Keratinocyte (primary cell): Measurements from ENCODE around the gene MPP1. TPM values are rescaled to one million over a fixed set of nuclear protein-coding genes. Genes with fewer than 3 reads are reported as not detected.

Source experiments
- DNase-seq: peaks from one replicate; pipeline ENCODE4 v3.0.0-alpha.2; 2011; ENCODE audit warnings: low read depth, missing footprints, low spot score
- FAIRE-seq: peaks from 2 replicates; lab custom pipeline; 2011; peaks lifted over from hg19 to GRCh38; lab: Jason Lieb, UNC
- H2AFZ ChIP-seq: 2 replicates; pipeline ENCODE4 v1.6.0; 2012; ENCODE audit warnings: low read length, control low read depth, inconsistent platforms; ENCODE audit not compliant: control insufficient read depth
- H3K27ac ChIP-seq: 2 replicates; pipeline ENCODE4 v1.5.1; 2011; ENCODE audit warnings: low read length; ENCODE audit not compliant: control insufficient read depth, insufficient read depth
- H3K27me3 ChIP-seq: 3 replicates; pipeline ENCODE4 v1.6.0; 2011; ENCODE audit warnings: low read length; ENCODE audit not compliant: control insufficient read depth, insufficient read depth; ENCODE audit errors: extremely low read depth
- H3K36me3 ChIP-seq, 2 experiments: 2 replicates in 1 of 2; 3 replicates in 1 of 2; pipeline ENCODE4 v1.5.1; 2011; ENCODE audit warnings: low read length in 2 of 2, mild to moderate bottlenecking in 1 of 2; ENCODE audit not compliant: control insufficient read depth in 2 of 2, insufficient read depth in 2 of 2; ENCODE audit errors: extremely low read depth in 1 of 2
- H3K4me1 ChIP-seq: 3 replicates; pipeline ENCODE4 v1.5.1; 2011; ENCODE audit warnings: low read length; ENCODE audit not compliant: control insufficient read depth, insufficient read depth; ENCODE audit errors: extremely low read depth
- H3K4me2 ChIP-seq: 3 replicates; pipeline ENCODE4 v1.6.0; 2011; ENCODE audit warnings: low read depth, low read length; ENCODE audit not compliant: control insufficient read depth, insufficient read depth; ENCODE audit errors: extremely low read depth
- H3K4me3 ChIP-seq, 3 experiments: fragments of 200-600 bp in 1 of 3; sonication (generic) in 1 of 3; 2 replicates in 2 of 3; 3 replicates in 1 of 3; pipeline ENCODE4 v1.5.1; 2011 to 2016; ENCODE audit warnings: low read length in 3 of 3, mild to moderate bottlenecking in 3 of 3, control low read depth in 2 of 3, inconsistent platforms in 1 of 3, low read depth in 1 of 3, mixed read lengths in 1 of 3, mixed run types in 1 of 3, moderate library complexity in 1 of 3; ENCODE audit not compliant: control insufficient read depth in 2 of 3, insufficient read depth in 2 of 3; ENCODE audit errors: extremely low read depth in 1 of 3
- H3K79me2 ChIP-seq: 2 replicates; pipeline ENCODE4 v1.6.0; 2012; ENCODE audit warnings: low read length; ENCODE audit not compliant: control insufficient read depth, insufficient read depth
- H3K9ac ChIP-seq: 3 replicates; pipeline ENCODE4 v1.6.0; 2011; ENCODE audit warnings: low read length; ENCODE audit not compliant: control insufficient read depth, insufficient read depth; ENCODE audit errors: extremely low read depth
- H3K9me1 ChIP-seq: 3 replicates; pipeline ENCODE4 v1.6.0; 2011; ENCODE audit warnings: low read length; ENCODE audit not compliant: control insufficient read depth, insufficient read depth; ENCODE audit errors: extremely low read depth
- H3K9me3 ChIP-seq: 2 replicates; pipeline ENCODE4 v1.5.1; 2012; ENCODE audit warnings: low read depth, low read length; ENCODE audit not compliant: control insufficient read depth
- H4K20me1 ChIP-seq: 3 replicates; pipeline ENCODE4 v1.6.0; 2011; ENCODE audit warnings: low read length; ENCODE audit not compliant: control insufficient read depth, insufficient read depth; ENCODE audit errors: extremely low read depth
- CTCF ChIP-seq, 3 experiments: IDR thresholded peaks in 1 of 3; conservative IDR thresholded peaks in 1 of 3; optimal IDR thresholded peaks in 1 of 3; 2 replicates in 2 of 3; 3 replicates in 1 of 3; pipeline versions ENCODE3 to v1.5.1; 2011; ENCODE audit warnings: low read length in 3 of 3, mild to moderate bottlenecking in 3 of 3, moderate library complexity in 2 of 3, control low read depth in 1 of 3, inconsistent platforms in 1 of 3; ENCODE audit not compliant: insufficient read depth in 2 of 3; ENCODE audit errors: extremely low read depth in 1 of 3
- EZH2 ChIP-seq: IDR thresholded peaks from one replicate; pipeline ENCODE4 v1.6.1; 2012; ENCODE audit warnings: inconsistent platforms, mild to moderate bottlenecking, low read length, moderate library complexity
- dilution Hi-C: fragments of 300-500 bp; cut with MboI; formaldehyde crosslinking; loops from one replicate; pipeline ENCODE4 v1.7.0; 2020; ENCODE audit warnings: low sequenced_read_pairs; ENCODE audit not compliant: extremely low pct_ligation_motif_present
- polyA plus RNA-seq, 5 experiments: library from polyadenylated mRNA; depleted of rRNA in 3 of 5; stranded (reverse) in 3 of 5; stranded (forward) in 1 of 5; unstranded in 1 of 5; fragments of >200 nt; gene quantifications; 1 replicate in 1 of 5; 2 replicates in 3 of 5; 3 replicates in 1 of 5; pipeline versions ENCODE4 v1.2.1 to v1.2.3, GENCODE V29; 2011 to 2012; ENCODE audit warnings: missing spikeins in 2 of 5, low read depth in 1 of 5, low replicate concordance in 1 of 5

The MPP1 gene
- polyA plus RNA-seq, 1 donor (not counting 4 experiments of a cell fraction or from before 2014, with no cell fraction given) = 4.9 TPM

GRCh38 chrX:154791467-154791866 is 13.8 kb downstream of the MPP1 start:
- no peaks in the 10 kb centered on the region for H3K4me1 ChIP-seq
- FAIRE-seq (no peak), DNase-seq (no peak)
- dilution Hi-C loops = no loop called here
- H3K4me2 ChIP-seq = no peak overlapping the region
- H3K9ac ChIP-seq = no peak overlapping the region
- no peaks in the 10 kb centered on the region for H3K36me3 ChIP-seq
- H3K27ac ChIP-seq = no peak overlapping the region
- no peak overlapping the region for H3K4me3 ChIP-seq
- H3K9me3 ChIP-seq = no peaks in the 10 kb centered on the region
- H3K27me3 ChIP-seq = no peaks in the 10 kb centered on the region
- H2AFZ ChIP-seq = no peak overlapping the region
- no peaks in the 10 kb centered on the region for H3K9me1 ChIP-seq
- H4K20me1 ChIP-seq = no peaks in the 10 kb centered on the region
- TF ChIP-seq EZH2 (no peak), CTCF (optimal IDR thresholded peaks at IDR 0.05 in 1 of 3, IDR thresholded peaks at IDR 0.05 in 1 of 3, conservative IDR thresholded peaks at IDR 0.05 in 1 of 3; ENCODE audit: extremely low read depth in 1 of 3, insufficient read depth in 2 of 3, low read length in 3 of 3) (no peak)
- H3K79me2 ChIP-seq = no peaks in the 10 kb centered on the region

- H3K4me3 ChIP-seq = no peak overlapping the region
- H3K4me1 ChIP-seq = no peaks in the 10 kb centered on the region
- H3K36me3 ChIP-seq = no peaks in the 10 kb centered on the region
- no peak overlapping the region for H3K9ac ChIP-seq
- H3K9me1 ChIP-seq = no peaks in the 10 kb centered on the region
- H3K4me2 ChIP-seq = no peak overlapping the region
- no peaks in the 10 kb centered on the region for H4K20me1 ChIP-seq
- no peaks in the 10 kb centered on the region for H3K79me2 ChIP-seq
- H2AFZ ChIP-seq = no peak overlapping the region
- TF ChIP-seq EZH2 = no peak
- TF ChIP-seq CTCF (optimal IDR thresholded peaks at IDR 0.05 in 1 of 3, IDR thresholded peaks at IDR 0.05 in 1 of 3, conservative IDR thresholded peaks at IDR 0.05 in 1 of 3; ENCODE audit: extremely low read depth in 1 of 3, insufficient read depth in 2 of 3, low read length in 3 of 3) = no peak
- no peaks in the 10 kb centered on the region for H3K9me3 ChIP-seq
- FAIRE-seq (no peak), DNase-seq (no peak)
- H3K27me3 ChIP-seq = no peaks in the 10 kb centered on the region
- dilution Hi-C loops = no loop called here
- H3K27ac ChIP-seq = no peak overlapping the region
Observed at GRCh38 chrX:154785716-154786115, 19.6 kb downstream of the MPP1 start.
